Retina (tissue), 1 donor: Measurements from ENCODE around the gene FAM3C.
A peak's percentile ranks its signal among the peaks of the same experiment; 100 is the strongest.

Experiments
- DNase-seq: peaks from one replicate; pipeline ENCODE4 v3.0.0-alpha.2; 2016

The FAM3C gene

DNA sequence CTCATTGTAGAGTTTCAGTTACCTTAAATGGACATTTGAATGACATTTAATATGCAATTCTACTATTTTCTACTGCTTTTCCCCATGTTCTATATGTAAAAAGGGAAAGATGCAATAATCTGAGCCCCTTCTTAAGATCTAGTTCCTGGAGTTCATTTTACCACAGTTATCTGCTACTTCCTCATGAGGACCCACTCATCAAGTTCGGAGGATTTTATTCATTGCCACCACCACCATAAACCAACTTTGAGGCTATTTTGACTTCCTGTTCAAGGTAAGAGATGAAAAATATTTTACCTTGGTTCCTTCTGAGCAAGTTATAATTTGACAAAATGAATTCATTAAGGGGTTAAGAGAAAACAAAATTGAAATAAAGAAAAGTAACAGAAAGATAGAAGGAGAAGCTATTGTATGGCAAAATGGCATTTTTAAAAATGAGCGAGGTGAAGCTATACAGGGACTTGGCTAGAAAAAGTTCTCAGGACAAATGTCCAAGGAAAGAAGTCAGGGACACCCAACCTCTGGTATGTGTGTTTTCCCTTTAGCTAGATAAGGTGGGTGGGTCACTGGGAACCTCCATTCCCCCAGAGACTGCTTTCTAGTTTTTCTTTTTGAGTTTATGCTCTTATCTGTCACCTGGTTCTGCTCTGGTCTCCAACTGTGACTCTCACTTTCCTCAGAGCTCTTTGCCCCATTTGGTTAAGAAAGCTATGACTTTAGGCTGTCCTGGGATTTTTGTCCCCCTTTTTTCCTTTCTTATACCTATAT, 14.9 kb upstream of the FAM3C start:
- no peak for DNase-seq

DNA sequence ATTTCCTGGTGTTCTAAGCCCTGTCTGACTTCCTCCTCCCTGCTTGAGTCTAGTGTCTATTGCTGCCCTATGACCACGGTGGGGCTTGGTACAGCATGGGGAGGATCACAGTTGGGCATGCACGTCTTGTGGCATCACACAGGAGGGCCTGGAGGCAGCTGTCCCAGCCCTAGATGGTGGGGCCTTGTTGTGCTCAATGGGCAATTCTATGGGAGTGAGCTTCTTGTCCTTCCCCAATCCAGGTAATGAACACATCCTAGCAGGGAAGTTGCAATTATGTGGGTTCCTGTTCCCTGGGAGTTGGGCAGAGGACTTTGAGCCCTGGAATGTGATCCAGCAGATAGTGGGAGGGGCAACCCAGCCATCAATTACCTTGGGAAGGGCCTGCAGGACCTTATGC, 10.8 kb upstream of the FAM3C start:
- DNase-seq: no peak

DNA sequence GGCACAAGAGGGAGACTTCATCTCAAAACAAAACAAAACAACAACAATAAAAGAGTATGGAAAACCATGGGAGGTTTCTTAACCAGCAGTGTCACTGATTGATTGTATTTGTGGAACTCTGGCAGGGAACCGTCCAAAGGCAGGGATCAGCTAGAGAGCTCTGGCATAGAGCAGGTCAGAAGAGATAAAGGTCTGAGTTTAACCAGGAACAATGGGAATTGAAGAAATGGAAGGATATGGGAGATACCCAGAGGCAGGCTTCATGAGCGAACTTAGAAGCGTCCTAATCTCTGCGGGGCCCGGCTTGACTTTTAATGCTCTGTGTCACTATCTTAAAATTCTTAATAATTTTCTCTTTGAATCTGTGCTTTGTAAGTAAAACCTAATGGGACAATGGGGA, 10.4 kb upstream of the FAM3C start:
- DNase-seq: no peak

DNA sequence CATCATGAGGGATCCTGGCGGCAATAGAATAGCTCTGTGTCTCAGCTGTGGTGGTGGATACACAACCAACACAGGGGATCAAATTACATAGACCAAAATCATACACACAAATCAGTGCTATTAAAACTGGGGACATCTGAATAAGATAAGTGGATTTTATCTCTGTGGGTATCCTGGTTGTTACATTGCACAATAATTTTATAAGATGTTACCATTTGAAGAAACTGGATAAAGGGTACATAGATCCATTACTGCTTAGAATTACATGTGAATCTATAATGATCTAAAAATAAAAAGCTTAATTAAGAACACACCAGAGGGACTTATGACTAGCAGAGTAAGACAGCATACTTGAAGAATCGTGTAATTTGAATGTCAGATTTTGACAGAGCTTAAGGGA, 8.2 kb upstream of the FAM3C start:
- DNase-seq: no peak

DNA sequence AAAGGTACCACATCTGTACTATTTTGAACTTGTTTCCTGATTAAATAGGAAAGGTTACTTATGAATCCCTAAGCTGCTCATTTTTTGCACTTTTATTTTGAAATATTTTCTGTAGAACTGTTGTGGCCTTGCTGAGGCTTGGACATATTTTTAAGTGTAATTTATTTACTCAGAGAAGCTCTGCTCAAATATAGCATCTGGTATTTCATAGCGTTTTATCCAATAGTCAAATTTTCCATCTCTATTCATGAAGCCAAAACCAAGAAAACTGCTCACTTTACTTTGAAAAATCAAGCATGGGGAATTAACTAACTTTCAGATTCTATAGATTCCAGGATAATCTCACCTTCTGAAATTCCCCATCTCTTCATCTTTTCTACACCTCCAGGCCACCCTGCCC, 6.6 kb upstream of the FAM3C start:
- DNase-seq: no peak

DNA sequence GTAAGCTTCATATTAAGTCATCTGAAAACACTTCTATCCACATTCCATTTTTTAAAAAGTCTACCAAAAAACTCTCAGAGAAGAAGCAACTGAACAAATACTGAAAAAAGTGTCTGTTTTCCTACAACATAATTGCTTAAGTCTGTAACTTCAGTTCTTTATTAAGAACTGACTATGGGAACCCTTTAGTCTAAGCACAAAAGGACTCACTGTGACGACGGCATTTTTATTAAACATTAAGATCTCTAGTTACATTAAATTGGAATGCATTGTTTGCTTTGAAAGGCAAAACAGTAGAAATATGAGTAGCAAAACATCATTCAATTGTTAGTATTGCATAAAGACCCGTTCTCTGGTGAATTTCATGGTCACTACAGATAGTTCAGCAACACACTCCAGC, 5.8 kb upstream of the FAM3C start:
- no peak for DNase-seq

DNA sequence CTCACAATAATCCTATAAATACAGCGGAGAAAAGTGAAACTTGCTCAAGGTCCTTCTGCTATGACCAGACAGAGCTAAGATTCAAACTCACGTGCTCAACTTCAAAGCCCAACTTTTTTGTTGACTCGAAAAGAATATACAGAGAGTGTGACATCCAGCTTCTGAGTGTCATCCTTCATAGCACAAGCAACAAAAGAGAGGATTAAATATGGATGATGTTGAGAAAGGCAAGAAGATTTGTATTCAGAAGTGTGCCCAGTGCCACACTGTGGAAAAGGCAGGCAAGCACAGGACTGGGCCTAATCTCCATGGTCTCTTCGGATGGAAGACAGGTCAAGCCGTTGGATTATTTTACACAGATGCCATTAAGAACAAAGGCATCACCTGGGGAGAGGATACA, 2.1 kb upstream of the FAM3C start:
- DNase-seq: peak; percentile 10

DNA sequence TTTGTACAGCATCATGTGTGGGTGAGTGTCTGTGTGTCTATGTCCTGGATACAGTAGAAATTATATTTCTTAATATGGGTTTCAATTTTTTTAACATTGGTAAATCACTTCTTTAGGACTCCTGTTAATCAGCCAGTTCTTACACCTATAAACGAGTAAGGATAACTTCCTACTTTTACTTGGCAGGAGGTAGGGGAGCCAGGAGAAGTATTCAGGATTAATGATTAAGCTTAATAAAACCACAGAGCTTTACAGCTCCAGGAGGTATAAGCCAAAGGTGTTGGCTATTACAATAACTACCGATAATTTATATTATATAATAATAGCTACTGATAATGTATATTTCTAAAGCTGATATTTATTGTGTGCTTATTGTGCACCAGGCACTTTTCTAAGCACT, 1.7 kb upstream of the FAM3C start:
- DNase-seq: no peak

DNA sequence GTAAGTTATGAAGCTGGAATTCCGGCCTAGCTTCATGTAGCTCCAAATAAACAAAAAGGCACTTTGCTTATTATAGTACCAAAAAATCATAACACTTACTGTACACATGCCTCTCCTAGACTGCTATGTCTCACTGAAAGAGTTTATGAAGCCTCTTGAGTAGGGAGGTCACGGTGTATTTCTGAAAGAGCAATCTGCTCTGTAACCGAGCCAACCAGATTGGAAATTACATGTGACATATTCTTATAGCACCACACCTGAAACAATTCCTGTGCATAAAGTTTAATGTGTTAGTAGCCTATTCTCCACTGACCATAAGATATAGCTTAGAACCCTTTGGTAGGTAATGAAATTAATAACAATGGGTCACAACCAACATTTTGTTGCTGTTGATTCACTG, 1.3 kb upstream of the FAM3C start:
- DNase-seq: no peak

DNA sequence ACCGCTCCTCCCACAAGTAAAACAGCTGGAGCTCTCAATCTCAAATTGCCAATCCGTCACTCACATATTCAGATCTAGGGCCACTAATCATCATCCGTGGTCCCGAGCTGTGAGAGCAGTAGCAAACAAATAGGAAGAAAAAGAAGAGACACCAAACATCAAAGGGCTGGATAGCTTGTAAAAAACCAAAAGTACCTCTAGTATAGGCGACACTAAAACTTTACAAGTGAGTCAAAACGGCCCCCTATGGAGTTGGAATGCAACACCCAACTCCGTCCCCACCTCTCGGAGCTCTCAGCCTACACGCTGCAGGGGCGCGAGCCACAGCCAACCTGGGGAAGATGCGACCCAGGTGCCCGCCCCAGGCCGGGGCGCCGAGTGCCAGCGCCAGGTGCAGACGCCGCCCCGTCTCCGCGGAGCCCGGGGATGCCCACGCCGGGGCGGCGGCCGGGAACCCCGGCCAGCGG, 581 bp downstream of the FAM3C start:
- DNase-seq: no peak

DNA sequence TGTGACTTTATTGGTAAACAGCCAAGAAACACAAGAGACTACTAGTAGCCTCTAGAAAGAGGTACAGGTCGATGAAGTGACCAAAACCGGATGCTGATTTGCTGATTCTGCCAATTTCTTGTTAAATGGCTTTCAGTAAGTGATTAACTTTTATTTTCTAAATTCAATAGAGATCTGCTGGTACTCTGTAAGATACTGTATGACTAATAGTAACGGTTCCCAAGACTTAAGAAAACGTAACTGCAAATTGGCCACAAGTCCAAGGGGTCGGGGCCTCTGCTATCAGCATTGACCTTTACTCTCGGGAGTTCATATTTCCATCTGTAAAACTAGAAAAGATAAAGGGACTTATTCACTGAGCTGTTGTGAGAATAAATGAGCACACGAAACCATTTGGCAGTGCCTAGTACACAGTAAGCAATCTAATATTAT, 1.4 kb downstream of the FAM3C start:
- no peak for DNase-seq

DNA sequence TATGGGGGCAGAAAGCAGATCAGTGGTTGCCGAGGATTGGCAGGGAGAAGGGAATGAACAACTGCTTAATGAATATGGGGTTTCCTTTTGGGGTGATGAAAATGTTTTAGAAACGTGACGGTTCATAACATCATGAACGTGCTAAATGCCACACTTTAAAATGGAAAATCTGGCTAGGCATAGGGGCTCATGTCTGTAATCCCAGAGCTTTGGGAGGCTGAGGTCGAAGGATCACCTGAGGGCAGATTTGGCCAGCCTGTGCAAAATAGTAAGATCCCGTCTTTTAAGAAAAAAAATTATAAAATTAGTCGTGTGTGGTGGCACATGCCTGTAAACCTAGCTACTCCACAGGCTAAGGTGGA, 3.1 kb downstream of the FAM3C start:
- no peak for DNase-seq

DNA sequence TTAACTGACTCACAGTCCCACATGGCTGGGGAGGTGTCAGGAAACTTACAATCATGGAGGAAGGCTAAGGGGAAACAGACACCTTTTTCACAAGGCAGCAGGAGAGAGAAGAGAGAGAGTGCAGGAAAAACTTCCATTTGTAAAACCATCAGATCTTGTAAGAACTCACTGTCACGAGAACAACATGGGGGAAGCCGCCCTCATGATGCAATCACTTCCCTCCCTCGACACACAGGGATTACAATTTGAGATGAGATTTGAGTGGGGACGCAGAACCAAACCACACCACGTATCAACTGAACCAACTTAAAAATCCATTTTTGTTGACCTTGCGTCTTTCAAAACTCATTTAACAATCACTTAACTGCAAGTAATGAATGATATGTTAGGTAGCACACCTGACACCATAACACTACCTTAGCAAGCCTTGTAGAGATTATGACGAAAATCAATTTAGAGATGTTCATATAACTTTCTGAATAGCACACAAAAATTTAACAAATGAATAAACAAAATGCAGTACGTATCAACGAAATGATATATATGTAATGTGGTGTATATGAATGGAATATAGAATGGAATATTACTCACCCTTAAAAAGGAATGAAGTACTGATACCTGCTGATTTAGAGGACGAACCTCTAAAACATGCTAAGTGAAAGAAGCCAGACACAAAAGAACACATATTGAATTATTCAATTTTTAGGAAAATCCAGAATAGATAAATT, 3.7 kb downstream of the FAM3C start:
- no peak for DNase-seq

DNA sequence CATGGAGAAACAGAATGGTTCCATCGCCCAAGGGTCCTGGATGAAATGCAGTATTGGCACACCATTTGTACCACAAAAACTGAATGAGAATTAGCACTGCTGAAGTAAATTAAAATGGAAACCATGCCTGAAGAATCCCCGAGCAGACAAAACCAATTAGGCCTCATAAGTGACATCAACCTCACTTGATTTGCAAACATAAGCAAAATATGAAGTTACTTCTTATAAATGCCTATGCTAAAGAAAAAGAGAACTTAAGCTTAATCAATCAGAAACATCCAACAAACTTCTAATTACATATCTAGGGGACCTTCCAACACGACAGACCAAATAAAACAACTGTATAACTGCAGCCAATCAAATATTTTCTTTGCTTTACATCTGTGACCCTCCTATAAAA, 4.4 kb downstream of the FAM3C start:
- DNase-seq: no peak

DNA sequence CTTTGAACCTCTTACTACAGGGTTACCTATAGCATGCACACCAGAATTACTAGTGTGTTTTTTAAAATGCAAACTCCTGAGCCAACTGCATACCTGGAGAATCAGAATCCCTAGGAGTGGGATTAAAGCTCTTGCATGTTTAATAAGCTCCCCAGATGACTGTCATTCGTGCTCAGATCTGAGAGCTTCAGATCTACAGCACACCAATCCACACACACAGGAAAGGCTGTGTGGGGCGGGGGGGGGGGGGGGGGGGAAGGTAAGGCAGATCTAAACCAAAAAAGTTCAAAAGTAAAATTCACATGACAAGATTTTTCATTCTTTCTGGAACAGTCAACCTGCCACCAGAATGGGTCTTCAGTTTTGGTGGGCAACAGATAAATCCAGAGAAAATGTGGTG, 5.5 kb downstream of the FAM3C start:
- DNase-seq: no peak

DNA sequence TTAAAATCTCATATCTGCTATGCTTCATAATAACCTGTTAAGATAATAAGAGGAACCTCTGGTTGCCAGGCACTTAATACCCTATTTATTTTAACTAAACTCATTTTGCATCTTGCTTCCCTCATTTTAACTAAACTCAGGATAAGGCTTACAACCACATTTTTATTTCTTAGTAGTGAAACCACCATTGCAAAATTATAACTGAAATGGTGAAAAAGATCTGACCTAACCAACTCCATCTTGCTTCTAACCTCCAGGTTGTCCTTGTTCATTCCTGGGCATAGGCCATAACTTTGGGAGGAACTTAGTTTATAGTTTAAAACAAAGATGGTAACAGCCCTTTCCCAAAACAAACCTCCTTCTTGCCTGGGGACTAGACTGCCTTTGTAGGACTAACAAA, 6.0 kb downstream of the FAM3C start:
- DNase-seq: no peak

DNA sequence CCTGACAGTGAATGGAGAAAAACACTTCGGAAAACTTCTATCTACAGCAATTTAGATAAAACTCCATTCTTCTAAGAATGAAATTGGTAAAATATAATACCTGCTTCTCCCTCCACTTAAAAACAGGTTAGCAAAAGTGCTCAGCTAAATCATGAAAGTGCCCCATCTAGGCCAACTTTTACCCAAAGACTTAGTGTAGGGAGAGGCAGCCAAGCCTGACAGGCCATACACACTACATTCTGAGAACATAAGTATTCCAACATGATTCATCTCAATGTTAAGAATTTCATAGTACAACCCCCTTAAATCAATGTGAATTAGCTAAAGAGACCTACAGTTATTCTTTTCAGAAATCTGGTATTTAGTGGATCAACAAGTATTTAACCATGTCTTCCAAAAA, 7.2 kb downstream of the FAM3C start:
- DNase-seq: no peak

DNA sequence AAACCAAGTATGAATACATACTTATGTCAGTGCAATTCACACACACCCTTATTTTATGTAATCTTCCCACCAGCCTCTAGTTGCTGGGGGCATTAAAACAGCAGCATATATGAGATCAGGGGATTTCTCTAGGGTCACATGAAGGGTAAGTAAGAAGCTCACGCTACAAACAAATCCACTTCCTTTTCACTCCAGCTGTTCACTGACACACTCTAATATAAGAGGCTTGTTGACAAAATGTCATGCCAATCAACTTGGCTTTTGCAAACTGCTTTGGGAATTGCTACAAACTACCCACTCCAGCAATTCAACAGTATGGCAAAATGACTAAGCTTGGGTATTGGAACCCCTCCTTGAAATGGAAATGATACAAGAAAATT, 10.3 kb downstream of the FAM3C start:
- peak; percentile 16 for DNase-seq

DNA sequence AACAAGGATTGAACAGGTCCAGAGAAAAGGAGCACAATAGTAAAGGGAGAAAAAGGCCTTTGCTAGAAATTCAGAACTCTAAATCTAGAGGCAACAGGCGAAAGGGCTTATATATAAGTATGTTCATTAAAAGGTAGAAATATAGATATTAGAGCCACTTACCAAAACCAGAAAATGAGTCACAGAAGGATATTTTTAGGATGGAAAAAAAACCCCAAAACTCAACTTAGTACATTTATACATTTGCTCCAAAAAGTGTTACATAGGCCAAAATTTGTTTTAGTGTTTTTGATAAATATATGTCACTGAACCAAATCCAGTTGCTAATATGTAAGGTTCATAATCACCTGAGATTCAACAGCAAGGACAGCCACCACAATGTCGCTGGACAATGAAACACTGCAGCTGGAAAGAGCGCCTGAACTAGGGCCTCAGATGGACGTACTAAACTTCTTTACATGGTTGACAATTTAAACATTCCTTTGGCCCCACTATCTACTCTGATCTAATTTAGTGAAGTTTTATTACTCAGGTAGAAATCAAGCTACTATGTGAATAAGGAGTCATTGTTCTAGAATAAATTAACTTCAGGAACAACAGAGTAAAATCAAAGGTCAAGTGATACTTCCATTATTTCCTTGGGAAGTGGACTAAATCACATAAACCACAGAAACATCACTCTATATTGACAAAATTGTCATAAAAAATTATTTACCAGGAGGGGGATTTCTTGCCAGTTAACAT, 10.9 kb downstream of the FAM3C start:
- no peak for DNase-seq

DNA sequence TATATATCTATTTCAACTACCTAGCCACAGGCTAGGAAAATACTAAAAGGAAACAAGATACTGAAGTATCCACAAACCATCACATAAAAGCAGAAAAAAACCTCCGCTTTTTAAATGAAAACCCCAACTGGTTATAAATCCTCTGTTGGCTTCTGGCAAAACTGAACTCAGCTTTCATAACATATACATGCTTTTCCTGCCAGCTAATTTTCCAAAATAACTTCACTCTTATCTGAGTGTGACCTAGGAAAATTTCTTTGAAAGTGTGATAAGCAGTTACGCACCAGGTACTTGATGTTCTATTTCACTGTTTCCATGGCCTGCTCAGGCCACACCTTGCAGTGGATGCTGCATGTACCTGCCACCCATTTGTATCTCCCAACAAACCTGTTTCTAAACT, 11.8 kb downstream of the FAM3C start:
- DNase-seq: no peak

DNA sequence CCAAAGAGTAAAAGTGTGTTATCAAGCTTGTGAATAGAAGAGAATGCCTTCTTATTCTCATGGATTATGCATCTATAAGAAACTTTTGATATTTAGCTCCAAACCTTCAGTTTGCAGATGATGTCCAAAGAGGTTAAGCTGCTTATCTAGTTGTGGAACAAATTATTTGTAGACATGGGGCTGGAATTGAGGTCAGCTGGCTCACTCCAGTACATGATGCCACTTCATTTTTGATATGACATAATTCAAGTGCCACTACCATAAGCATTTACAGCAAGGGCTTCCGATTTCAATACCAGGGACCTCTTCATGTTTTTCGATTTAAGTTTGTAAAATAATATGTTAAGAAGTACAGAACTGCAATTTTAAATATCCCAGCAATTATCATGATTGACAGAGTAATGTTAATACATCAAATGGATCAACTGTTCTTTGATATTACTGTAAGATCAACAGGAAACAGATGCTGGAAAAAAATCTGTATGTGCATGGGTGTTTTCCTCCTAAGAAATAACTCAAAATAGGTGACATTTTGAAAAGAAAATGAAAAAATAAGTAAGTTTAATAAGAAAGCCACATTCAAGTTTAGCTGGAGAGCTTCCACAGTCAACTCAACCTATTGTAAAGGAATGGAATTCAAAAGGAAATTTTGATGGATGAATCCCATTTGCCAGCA, 12.7 kb downstream of the FAM3C start:
- DNase-seq: no peak

DNA sequence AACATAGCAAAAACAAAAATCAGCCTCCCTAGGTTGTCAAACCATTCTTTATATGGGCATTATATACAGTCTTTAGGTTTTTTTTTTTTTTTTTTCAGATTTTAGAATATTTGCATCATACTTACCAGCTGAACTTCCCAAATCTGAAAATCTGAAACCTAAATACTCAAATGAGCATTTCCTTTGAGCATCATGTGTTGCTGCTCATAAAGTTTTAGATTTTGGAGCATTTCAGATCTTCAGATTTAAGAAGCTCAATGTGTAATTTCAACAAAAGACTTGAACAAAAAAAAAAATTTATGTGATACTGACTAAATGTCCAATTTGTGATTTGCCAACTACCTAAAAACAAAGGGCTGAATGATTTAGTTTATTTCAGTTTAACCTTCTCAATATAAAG, 13.6 kb downstream of the FAM3C start:
- DNase-seq: no peak

DNA sequence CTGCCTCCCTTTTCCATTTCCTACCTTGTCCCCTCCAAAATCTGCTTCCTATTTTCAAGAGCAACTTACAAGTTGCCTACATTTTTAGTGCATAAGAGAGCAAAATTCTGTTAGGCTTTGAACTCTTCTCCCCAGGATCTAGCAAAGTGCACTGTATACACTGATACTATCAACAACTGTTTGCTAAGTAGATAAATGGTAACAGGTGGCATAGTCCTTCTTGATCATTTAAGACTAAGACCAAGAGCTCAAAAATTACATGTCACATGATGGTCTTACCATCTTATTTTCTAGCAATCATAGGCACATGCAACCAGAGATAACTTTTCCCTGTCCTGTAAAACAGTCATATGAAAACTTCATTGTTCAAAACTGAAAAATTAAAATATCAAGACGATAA, 16.2 kb downstream of the FAM3C start:
- DNase-seq: no peak

DNA sequence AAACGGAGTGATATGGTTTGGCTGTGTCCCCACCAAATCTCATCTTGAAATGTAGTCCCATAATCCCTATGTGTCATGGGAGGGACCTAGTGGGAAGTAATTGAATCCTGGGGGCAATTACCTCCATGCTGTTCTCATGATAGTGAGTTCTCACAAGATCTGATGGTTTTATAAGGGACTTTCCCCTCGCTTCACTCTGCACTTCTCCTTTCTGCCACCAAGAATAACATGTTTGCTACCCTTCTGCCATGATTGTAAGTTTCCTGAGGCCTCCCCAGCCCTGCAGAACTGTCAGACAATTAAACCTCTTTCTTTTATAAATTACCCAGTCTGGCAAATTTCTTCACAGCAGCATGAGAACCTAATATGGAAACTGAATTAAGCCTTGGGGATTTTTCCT, 19.1 kb downstream of the FAM3C start:
- DNase-seq: no peak
